H1 (cell line): ENCODE measurements around the gene SBF1. TPM values are rescaled to one million over a fixed set of nuclear protein-coding genes. Genes with fewer than 3 reads are reported as not detected.

ENCODE experiments used
- CTCF ChIA-PET: fragments of 300-600 bp; sonication (Branson Sonifier 250); formaldehyde crosslinking; loops from one replicate; lab custom pipeline; 2021; ENCODE audit not compliant: partially characterized antibody; lab: Charles Lee
- POLR2A ChIA-PET: fragments of 300-600 bp; sonication (Branson Sonifier 250); formaldehyde crosslinking; loops from one replicate; lab custom pipeline; 2021; ENCODE audit warnings: inconsistent platforms; ENCODE audit not compliant: partially characterized antibody; lab: Charles Lee
- DNase-seq, 2 experiments: peaks; one replicate each; pipeline versions ENCODE4 v3.0.0 to v3.0.0-alpha.2; 2010 to 2022; ENCODE audit warnings: low spot score in 2 of 2, low read depth in 1 of 2, mixed read lengths in 1 of 2
- FAIRE-seq: peaks from 2 replicates; lab custom pipeline; 2011; peaks lifted over from hg19 to GRCh38; lab: Jason Lieb, UNC
- H2AFZ ChIP-seq: 2 replicates; pipeline ENCODE4 v1.8.1; 2012; ENCODE audit warnings: low read length, inconsistent platforms
- H2AK5ac ChIP-seq: 2 replicates; pipeline ENCODE4 v1.6.1; 2013; ENCODE audit warnings: low read depth, low read length
- H2BK120ac ChIP-seq: replicated peaks from 2 replicates; pipeline ENCODE3; 2013; ENCODE audit warnings: low read depth, low read length, inconsistent platforms
- H2BK12ac ChIP-seq: 2 replicates; pipeline ENCODE4 v1.6.1; 2013; ENCODE audit warnings: low read depth, low read length
- H2BK15ac ChIP-seq: 2 replicates; pipeline ENCODE4 v1.6.1; 2013; ENCODE audit warnings: low read length
- H2BK20ac ChIP-seq: 2 replicates; pipeline ENCODE4 v1.6.1; 2013; ENCODE audit warnings: low read length
- H2BK5ac ChIP-seq: 2 replicates; pipeline ENCODE4 v1.6.1; 2013; ENCODE audit warnings: low read depth, low read length
- H3K14ac ChIP-seq: 2 replicates; pipeline ENCODE4 v1.6.1; 2013; ENCODE audit warnings: inconsistent platforms; ENCODE audit not compliant: insufficient read length
- H3K18ac ChIP-seq: 2 replicates; pipeline ENCODE4 v1.6.1; 2013; ENCODE audit warnings: low read length; ENCODE audit errors: extremely low read depth
- H3K23ac ChIP-seq: 2 replicates; pipeline ENCODE4 v1.6.1; 2013; ENCODE audit warnings: inconsistent platforms; ENCODE audit not compliant: insufficient read length
- H3K23me2 ChIP-seq: 2 replicates; pipeline ENCODE4 v1.6.1; 2013; ENCODE audit warnings: low read depth, low read length
- H3K27ac ChIP-seq: 2 replicates; pipeline ENCODE4 v1.6.1; 2011; ENCODE audit warnings: low read depth, low read length, inconsistent platforms
- H3K27me3 ChIP-seq, 4 experiments: replicated peaks in 1 of 4; 1 replicate in 1 of 4; 2 replicates in 3 of 4; pipeline versions ENCODE4 v1.6.1 to v1.8.1; 2011 to 2013; ENCODE audit warnings: low read length in 3 of 4, mild to moderate bottlenecking in 3 of 4, inconsistent platforms in 2 of 4, mixed read lengths in 2 of 4, moderate library complexity in 1 of 4; ENCODE audit not compliant: control insufficient read depth in 3 of 4, insufficient read depth in 3 of 4; ENCODE audit errors: extremely low read depth in 1 of 4
- H3K36me3 ChIP-seq, 4 experiments: 2 replicates each; pipeline versions ENCODE4 v1.6.1 to v1.8.1; 2011 to 2013; ENCODE audit warnings: mild to moderate bottlenecking in 4 of 4, low read length in 3 of 4, moderate library complexity in 2 of 4, control low read depth in 1 of 4, inconsistent platforms in 1 of 4; ENCODE audit not compliant: insufficient read depth in 4 of 4, control insufficient read depth in 2 of 4
- H3K4ac ChIP-seq: replicated peaks from 2 replicates; pipeline ENCODE3; 2013; ENCODE audit warnings: low read length, low read depth, mixed read lengths, inconsistent platforms; ENCODE audit not compliant: insufficient read length
- H3K4me1 ChIP-seq, 4 experiments: replicated peaks in 1 of 4; 1 replicate in 1 of 4; 2 replicates in 3 of 4; pipeline versions ENCODE4 v1.6.1 to v1.8.1; 2011 to 2013; ENCODE audit warnings: low read length in 3 of 4, inconsistent platforms in 2 of 4, mixed read lengths in 1 of 4; ENCODE audit not compliant: insufficient read depth in 4 of 4, control insufficient read depth in 3 of 4
- H3K4me2 ChIP-seq, 2 experiments: 2 replicates each; pipeline versions ENCODE4 v1.6.1 to v1.8.1; 2011 to 2013; ENCODE audit warnings: low read depth in 2 of 2, low read length in 2 of 2, control low read depth in 1 of 2, inconsistent platforms in 1 of 2, mild to moderate bottlenecking in 1 of 2; ENCODE audit not compliant: insufficient read depth in 1 of 2
- H3K4me3 ChIP-seq, 4 experiments: fragments of 200-600, 300-600 bp in 1 of 4; sonication (generic), shearing (Covaris generic), sonication (Bioruptor Twin) in 1 of 4; 2 replicates each; pipeline versions ENCODE4 v1.5.1 to v1.8.1; 2011 to 2016; ENCODE audit warnings: low read length in 4 of 4, low read depth in 3 of 4, control low read depth in 2 of 4, inconsistent platforms in 2 of 4, mild to moderate bottlenecking in 2 of 4, mixed read lengths in 1 of 4, moderate library complexity in 1 of 4; ENCODE audit not compliant: insufficient read depth in 2 of 4; ENCODE audit errors: extremely low read depth in 1 of 4
- H3K56ac ChIP-seq: replicated peaks from 2 replicates; pipeline ENCODE3; 2013; ENCODE audit warnings: low read depth, mild to moderate bottlenecking, mixed read lengths, low read length, inconsistent platforms; ENCODE audit not compliant: insufficient read length
- H3K79me1 ChIP-seq: 2 replicates; pipeline ENCODE4 v1.6.1; 2013; ENCODE audit warnings: low read depth, low read length, control low read depth
- H3K79me2 ChIP-seq, 2 experiments: 2 replicates each; pipeline versions ENCODE4 v1.6.1 to v1.8.1; 2012 to 2013; ENCODE audit warnings: low read length in 2 of 2, mild to moderate bottlenecking in 2 of 2, inconsistent platforms in 1 of 2; ENCODE audit not compliant: insufficient read depth in 2 of 2, control insufficient read depth in 1 of 2
- H3K9ac ChIP-seq, 4 experiments: replicated peaks in 1 of 4; 1 replicate in 1 of 4; 2 replicates in 3 of 4; pipeline versions ENCODE4 v1.6.1 to v1.8.1; 2011 to 2013; ENCODE audit warnings: low read depth in 3 of 4, low read length in 3 of 4, control low read depth in 2 of 4, mild to moderate bottlenecking in 2 of 4, moderate library complexity in 2 of 4, inconsistent platforms in 1 of 4; ENCODE audit errors: extremely low read depth in 1 of 4
- H3K9me3 ChIP-seq, 2 experiments: 2 replicates each; pipeline versions ENCODE4 v1.6.1 to v1.8.1; 2012 to 2013; ENCODE audit warnings: mild to moderate bottlenecking in 2 of 2, moderate library complexity in 2 of 2, control low read depth in 1 of 2, inconsistent platforms in 1 of 2, low read depth in 1 of 2, low read length in 1 of 2, mixed read lengths in 1 of 2; ENCODE audit not compliant: insufficient read depth in 2 of 2
- H4K20me1 ChIP-seq, 2 experiments: replicated peaks in 1 of 2; 2 replicates each; pipeline versions ENCODE3 to v1.8.1; 2011 to 2013; ENCODE audit warnings: inconsistent platforms in 2 of 2, low read length in 2 of 2, mild to moderate bottlenecking in 1 of 2; ENCODE audit not compliant: insufficient read depth in 2 of 2, control insufficient read depth in 1 of 2
- H4K5ac ChIP-seq: 2 replicates; pipeline ENCODE4 v1.6.1; 2013; ENCODE audit warnings: low read length, low read depth, mixed read lengths, inconsistent platforms; ENCODE audit not compliant: insufficient read length
- H4K8ac ChIP-seq: 2 replicates; pipeline ENCODE4 v1.8.0; 2013; ENCODE audit warnings: mild to moderate bottlenecking, moderate library complexity, low read length, inconsistent platforms; ENCODE audit not compliant: insufficient read depth; ENCODE audit errors: extremely low read depth
- H4K91ac ChIP-seq: replicated peaks from 2 replicates; pipeline ENCODE3; 2013; ENCODE audit warnings: low read length, mixed read lengths, inconsistent platforms; ENCODE audit not compliant: insufficient read length
- JUND ChIP-seq: IDR thresholded peaks from 2 replicates; pipeline ENCODE4 v1.6.1; 2011; ENCODE audit warnings: mild to moderate bottlenecking, improper control_type of control experiment, low read length
- PHF8 ChIP-seq: fragments of 200-600 bp; sonication (generic); conservative IDR thresholded peaks from 2 replicates; pipeline ENCODE4 v1.7.1; 2012; ENCODE audit warnings: low read depth, mild to moderate bottlenecking, inconsistent platforms, low read length, moderate library complexity
- POLR2A ChIP-seq, 2 experiments: IDR thresholded peaks; 1 replicate in 1 of 2; 2 replicates in 1 of 2; pipeline ENCODE4 v1.6.1; 2011; ENCODE audit warnings: low read depth in 2 of 2, low read length in 2 of 2, mild to moderate bottlenecking in 2 of 2; ENCODE audit errors: control extremely low read depth in 1 of 2
- RFX5 ChIP-seq: IDR thresholded peaks from 2 replicates; pipeline ENCODE4 v1.6.1; 2011; ENCODE audit warnings: low read depth, low read length, improper control_type of control experiment, borderline replicate concordance
- RNF2 ChIP-seq: fragments of 200-900, 300-1000 bp; sonication (generic); IDR thresholded peaks from 2 replicates; pipeline ENCODE4 v1.7.1; 2016; ENCODE audit warnings: borderline replicate concordance, low read depth, mild to moderate bottlenecking, antibody characterized with exemption, low read length; ENCODE audit not compliant: poor library complexity, severe bottlenecking; ENCODE audit errors: missing control alignments
- SIN3A ChIP-seq, 2 experiments: IDR thresholded peaks in 1 of 2; conservative IDR thresholded peaks in 1 of 2; 2 replicates each; pipeline ENCODE4 v1.6.1; 2011 to 2012; ENCODE audit warnings: low read length in 2 of 2, improper control_type of control experiment in 1 of 2, low read depth in 1 of 2, mild to moderate bottlenecking in 1 of 2
- SIX5 ChIP-seq: IDR thresholded peaks from 2 replicates; pipeline ENCODE4 v1.6.1; 2011; ENCODE audit warnings: mild to moderate bottlenecking, low read depth, low read length
- TAF1 ChIP-seq: IDR thresholded peaks from 2 replicates; pipeline ENCODE4 v1.6.1; 2011; ENCODE audit warnings: mild to moderate bottlenecking, low read depth, low read length
- WGBS, 2 experiments: shearing (Covaris generic) in 1 of 2; methylation state at CpG; one replicate each; pipeline versions ENCODE4 v1.1.6 to v1.1.7; 2013 to 2015; ENCODE audit warnings: low lambda C conversion rate in 2 of 2, mixed read lengths in 2 of 2, inconsistent platforms in 1 of 2, low coverage in 1 of 2, missing lambda C conversion rate in 1 of 2; ENCODE audit not compliant: insufficient replicate concordance in 2 of 2, insufficient coverage in 1 of 2, insufficient read length in 1 of 2; ENCODE audit errors: extremely low coverage in 1 of 2, missing lambda C conversion rate in 1 of 2; 5-methylcytosine and 5-hydroxymethylcytosine counted together
- polyA plus RNA-seq, 7 experiments: library from polyadenylated mRNA; depleted of rRNA in 3 of 7; stranded (reverse) in 5 of 7; unstranded in 2 of 7; fragments of >200 nt in 5 of 7; fragments of 200-250 nt in 2 of 7; gene quantifications; 1 replicate in 5 of 7; 2 replicates in 1 of 7; 4 replicates in 1 of 7; pipeline versions ENCODE4 v1.2.1 to v1.2.3, GENCODE V29; 2011 to 2013; ENCODE audit warnings: missing spikeins in 2 of 7, mixed read lengths in 2 of 7
- total RNA-seq: library from RNA; stranded (reverse); fragmentation: NEBNext Ultra II Directional; extraction: Animal tissue kit (Norgen Biotek cat#: 25700); gene quantifications from 2 replicates; pipeline ENCODE4 v1.2.1, GENCODE V29; 2021
- TF ChIP-seq, protein P1 (sequence below): IDR thresholded peaks from 2 replicates; pipeline ENCODE4 v1.6.1; 2012; ENCODE audit warnings: inconsistent platforms

Gene SBF1
- total and polyA plus RNA-seq, 2 of the 8 experiments (the other 6 are each of a cell fraction or from before 2014, with no cell fraction given), result 29.1 to 71.5 TPM

DNA sequence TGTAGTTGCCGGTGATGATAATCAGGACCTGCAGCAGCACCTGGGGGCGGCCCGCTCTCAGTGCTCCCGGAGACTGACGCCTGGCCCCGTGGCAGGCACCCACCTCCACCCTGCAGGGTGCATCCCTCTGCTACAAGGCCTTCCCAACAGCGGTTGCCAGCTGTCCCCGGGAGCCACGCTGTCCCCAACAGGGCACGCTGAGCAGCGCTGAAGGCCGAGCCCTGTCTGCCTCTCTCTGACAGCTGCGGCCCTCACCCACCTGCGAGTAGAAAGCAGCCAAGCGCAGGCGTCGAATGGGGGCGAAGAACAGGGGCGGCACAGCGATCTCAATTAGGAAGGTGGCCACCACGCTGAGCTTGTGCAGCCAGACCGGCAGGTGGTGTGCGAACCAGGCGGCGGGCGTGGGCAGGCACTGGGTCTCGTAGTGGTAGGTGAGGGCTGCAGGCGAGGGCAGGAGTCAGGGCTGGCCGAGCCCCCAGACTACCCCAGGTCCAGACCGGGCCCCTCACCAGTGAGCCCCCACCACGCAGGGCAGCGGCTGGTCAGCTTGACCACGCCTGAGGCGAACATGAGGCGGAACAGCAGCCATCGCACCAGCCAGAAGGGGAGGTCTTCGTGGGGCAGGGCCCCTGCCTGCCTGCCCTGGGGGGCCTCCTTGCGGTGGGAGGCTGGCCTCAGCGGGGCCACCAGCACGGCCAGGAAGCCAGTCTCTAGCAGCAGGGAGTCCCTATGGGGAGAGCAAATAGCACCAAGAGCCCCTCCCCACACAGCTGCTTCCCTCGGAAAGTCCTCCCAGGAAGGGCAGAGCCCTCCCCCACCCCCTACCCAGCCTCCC is 31.2 kb upstream of the SBF1 start:
- no peak for DNase-seq

More for the DNA sequence above, 31.2 kb upstream of the SBF1 start:
- Histone ChIP-seq H3K79me1 (peaks cover 9% of the 10 kb centered on the region; the same call in 1 of the 2 replicates), H3K36me3 (peaks cover 0 to 15% (median 0%) of the 10 kb centered on the region in 4 experiments; a peak in 3 of 8 replicates), H3K9me3 (no peaks in the 10 kb centered on the region), H4K91ac (no peak overlapping the region), H2BK15ac (no peak overlapping the region), H3K14ac (no peak overlapping the region), H2AK5ac (no peak overlapping the region), H3K79me2 (peaks cover 0 to 18% of the 10 kb centered on the region in 2 experiments; a peak in 2 of 4 replicates), H3K23ac (no peak overlapping the region), H2AFZ (no peak overlapping the region), H3K27me3 (no peaks in the 10 kb centered on the region), H3K23me2 (peaks cover 11% of the 10 kb centered on the region; the same call in 1 of the 2 replicates), H4K20me1 (peaks cover 0 to 18% of the 10 kb centered on the region in 2 experiments), H3K18ac (no peak overlapping the region), H3K4me1 (peaks cover 2 to 8% (median 5%) of the 10 kb centered on the region in 4 experiments), H4K8ac (peak overlapping the region; percentile 11; the same call in 1 of the 2 replicates), H3K9ac (no peak overlapping the region), H3K56ac (no peak overlapping the region), H3K4ac (no peak overlapping the region), H3K27ac (no peak overlapping the region), H2BK120ac (no peak overlapping the region), H2BK5ac (no peak overlapping the region), H2BK20ac (no peak overlapping the region), H3K4me2 (peak overlapping the region in 1 of 2 experiments; percentile 65; a peak in 1 of 4 replicates), H3K4me3 (peak overlapping the region in 1 of 4 experiments; percentile 100; a peak in 1 of 8 replicates), H4K5ac (no peak overlapping the region), H2BK12ac (no peak overlapping the region)
- no peak for FAIRE-seq
- TF ChIP-seq, protein P1, sequence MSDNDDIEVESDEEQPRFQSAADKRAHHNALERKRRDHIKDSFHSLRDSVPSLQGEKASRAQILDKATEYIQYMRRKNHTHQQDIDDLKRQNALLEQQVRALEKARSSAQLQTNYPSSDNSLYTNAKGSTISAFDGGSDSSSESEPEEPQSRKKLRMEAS, result no peak
- TF ChIP-seq SIN3A (conservative IDR thresholded peaks at IDR 0.05 in 1 of 2, IDR thresholded peaks at IDR 0.05 in 1 of 2; ENCODE audit: low read depth in 1 of 2, low read length in 2 of 2) (no peak), POLR2A (IDR thresholded peaks at IDR 0.05; ENCODE audit: control extremely low read depth in 1 of 2, low read depth in 2 of 2, low read length in 2 of 2) (no peak), PHF8 (no peak), RNF2 (no peak), RFX5 (no peak), SIX5 (no peak), JUND (no peak), TAF1 (no peak)
- 92% methylated on average over 37 of the region's 41 CpGs; no CpG with 5 or more reads in 1 of the 2 experiments for WGBS, 2 experiments
- ChIA-PET POLR2A (interaction anchor here (0.9 to 2.7 kb wide), 3 partner anchors 8 to 24 kb away, joined by 3 to 17 read pairs (median 3); partner anchors contain the start of genes ADM2 and MIOX), CTCF (interaction anchor here (0.8 to 2.7 kb wide), 4 partner anchors 9 to 21 kb away, joined by 3 to 22 read pairs (median 4); no protein-coding TSS in a partner anchor)
